DMS 273 (cell line): ENCODE results near the gene FAM193A.

Experiments used
- DNase-seq: peaks from one replicate; lab custom pipeline; 2025; ENCODE audit not compliant: unreplicated experiment; lab: John Stamatoyannopoulos, UW

The FAM193A gene

DNA sequence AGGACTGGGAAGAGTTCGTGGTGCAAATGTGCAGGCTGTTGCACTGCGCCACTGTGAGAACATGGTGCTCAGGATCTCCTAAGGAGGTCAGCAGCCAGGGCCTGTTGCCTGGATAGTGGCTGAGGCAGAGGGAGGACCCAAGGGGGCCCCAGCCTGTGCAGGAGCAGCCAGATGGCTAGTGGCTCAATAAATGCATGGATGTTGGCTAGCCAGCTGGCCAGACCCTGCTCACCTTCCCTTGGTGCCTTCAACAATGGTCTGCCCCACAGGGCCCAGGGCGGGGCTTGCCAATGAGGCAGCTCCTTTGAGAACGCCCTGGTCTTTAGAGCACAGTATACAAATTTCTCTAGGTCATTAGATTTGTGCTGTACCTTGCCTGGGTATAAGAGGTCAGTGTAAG lies 152.2 kb downstream of the FAM193A start:
- peak; percentile 60 for DNase-seq

DNA sequence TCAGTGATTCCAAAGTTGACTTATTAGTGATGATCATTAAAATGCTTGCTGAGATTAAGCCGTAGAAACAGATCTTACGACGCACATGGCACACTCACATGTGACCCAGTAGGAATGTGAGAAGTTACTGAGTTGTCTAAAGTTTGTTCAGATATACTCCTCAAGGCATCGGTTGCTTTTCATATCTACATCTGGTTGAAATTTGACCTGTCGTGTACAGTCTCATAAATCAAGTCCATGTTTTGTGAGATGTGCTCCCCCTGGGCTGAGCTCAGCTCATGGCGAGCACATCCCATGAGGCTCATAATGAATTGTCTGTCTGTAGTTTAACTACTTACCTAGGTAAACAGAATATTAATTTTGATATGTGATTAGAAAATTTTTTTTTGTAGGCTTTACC lies 152.7 kb downstream of the FAM193A start:
- DNase-seq = peak; percentile 33

DNA sequence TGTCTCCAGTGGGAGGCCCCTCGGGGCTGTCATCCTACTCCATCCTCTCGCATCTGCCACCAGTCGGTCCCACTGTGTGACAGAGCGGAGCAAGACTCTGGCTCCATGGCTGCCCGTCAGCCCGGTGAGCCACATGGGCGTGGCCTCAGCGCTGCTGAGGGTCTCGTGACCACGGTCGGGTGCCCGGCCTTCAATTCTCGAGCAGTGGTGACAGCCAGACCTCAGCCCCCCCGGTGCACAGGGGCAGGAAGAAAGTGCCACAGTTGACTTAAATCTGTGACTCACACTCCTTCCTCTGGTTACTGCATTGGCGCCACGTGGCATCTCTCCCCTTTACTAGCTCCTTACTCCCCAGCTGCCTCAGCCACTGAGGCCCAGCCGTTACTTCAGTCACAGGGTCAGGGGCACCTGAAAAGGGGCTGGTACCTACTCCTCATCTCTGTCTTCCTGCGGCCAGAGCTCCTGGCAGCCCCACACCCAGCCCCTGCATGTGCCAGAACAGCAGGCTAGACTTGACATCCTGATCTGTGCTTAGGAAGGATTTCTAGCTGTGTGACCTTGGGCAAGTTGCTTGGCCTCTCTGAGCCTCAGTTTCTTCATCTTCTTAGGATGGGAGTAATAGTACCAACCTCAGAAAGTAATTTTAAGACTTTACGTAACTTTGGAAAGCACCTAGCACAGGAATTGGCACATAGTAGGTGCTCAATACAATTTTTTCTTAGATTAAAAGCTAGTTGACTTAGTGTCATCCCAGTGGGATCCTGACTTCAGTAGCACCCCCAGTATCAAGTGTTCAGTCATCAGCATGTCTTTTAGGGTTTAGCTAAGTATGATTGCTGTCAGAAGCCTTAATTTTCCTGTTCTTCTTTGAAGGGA lies 153.6 kb downstream of the FAM193A start:
- no peak for DNase-seq

DNA sequence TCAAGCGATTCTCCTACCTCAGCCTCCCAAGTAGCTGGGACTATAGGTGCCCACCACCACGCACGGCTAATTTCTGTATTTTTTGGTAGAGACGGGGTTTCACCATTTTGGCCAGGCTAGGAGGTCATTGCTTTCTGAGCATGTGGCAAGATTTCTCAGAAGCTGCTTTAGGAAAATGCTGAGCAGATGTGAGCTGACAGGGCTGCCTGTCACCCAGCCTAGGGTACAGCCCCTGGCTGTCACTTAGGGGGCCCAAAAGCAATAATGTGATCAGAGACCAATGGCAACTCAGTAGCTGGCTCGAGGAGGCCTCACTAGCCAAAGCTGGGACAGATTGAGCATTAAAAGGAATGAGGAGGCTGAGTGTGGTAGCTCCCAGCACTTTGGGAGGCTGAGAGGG lies 154.9 kb downstream of the FAM193A start:
- DNase-seq = no peak

DNA sequence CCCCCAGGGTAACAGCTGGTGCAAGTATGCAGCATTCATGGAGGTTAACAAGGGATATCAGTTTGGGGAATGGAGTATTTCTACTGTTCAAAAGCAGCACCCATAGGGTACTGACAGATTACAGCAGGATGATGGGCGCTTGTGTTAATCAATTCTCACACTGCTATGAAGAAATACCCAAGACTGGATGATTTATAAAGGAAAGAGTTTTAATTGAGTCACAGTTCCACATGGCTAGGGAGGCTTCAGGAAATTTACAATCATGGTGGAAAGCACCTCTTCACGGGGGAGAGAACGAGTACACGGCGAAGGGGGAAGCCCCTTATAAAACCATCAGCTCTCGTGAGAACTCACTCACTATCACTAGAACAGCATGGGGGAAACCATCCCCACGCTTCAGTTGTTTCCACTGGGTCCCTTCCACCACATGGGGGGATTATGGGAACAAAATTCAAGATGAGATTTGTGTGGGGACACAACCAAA lies 155.5 kb downstream of the FAM193A start:
- DNase-seq = no peak

DNA sequence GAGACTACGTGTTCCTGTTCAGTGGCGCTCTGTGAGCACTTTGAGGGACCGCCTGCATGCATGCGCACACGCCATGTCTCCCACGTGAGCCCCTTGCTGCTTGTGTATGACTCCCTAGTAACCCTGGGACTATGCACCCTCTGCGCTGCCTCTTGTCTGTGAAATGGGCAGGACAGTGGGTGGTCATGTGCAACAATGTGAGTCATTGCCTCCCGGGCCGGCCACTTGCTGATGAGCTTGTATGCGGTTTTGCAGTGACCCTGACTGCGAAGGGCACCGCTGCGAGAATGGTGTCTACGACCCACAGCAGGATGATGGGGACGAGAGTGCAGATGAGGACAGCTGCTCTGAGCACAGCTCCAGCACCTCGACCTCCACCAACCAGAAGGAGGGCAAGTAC lies 158.2 kb downstream of the FAM193A start:
- no peak for DNase-seq

DNA sequence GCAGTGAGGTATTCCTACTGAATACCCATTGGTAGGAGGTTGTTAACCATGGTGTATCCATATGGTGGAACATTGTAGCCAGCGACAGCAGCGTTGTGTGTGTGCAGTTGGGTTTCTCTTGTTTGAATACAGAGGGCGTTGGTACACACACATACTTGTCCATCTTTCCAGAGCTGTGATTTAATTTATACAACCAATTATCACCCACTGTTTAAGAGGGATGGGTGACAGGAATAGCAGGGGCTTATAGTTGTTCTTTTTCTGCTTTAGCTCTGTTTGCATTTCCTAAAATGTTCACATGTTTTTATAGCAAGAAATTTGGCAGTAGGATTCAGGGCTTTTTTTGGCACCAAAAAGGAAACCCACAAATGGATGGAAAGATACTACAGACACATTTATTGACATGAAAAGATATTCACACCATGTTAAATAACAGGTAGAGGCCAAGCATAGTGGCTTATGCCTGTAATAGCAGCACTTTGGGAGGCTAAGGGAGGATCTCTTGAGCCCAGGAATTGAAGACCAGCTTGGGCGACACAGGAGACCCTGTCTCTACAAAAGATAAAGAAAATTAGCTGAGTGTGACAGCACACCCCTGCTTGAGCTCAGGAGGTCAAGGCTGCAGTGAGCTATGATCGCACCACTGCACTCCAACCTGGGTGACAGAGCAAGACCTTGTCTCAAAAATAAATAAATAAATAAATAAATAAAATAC lies 159.1 kb downstream of the FAM193A start:
- DNase-seq = no peak

DNA sequence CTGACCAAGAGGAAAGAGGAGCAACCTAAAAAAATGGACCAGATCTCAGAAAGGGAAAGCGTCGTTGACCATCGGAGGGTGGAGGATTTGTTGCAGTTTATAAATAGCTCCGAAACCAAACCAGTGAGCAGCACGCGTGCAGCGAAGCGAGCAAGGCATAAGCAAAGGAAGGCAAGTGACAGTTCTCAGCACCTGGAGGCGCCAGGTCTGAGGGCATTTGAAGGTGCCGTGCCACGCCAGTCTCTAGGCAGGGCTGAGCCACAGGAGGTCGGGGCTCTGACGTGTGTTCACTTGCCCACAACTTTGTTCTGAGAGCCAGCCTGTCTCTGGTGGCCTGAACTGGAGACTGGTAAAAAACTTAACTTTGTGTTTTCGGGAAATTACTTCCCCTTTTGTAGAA lies 160.0 kb downstream of the FAM193A start:
- DNase-seq = no peak

DNA sequence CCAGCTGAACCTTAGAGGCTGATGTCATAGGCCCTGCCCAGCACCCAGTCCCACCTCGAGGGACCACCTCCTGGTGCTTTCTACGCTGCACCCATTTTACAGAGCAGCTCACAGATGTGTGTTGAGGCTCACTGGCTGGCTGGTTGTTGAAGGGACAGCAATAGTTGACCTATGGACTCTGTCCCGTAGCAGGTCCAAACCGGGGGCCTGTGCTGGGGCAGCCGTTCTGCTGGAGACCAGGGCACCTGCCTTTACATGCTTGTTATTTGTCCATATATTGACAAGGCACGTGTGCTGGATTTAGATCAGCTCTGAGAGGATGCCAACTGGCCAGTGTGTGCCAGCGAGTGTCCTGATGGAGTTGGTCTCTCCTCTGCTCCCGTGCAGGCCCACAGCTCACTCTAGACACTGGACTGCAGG lies 161.6 kb downstream of the FAM193A start:
- DNase-seq = no peak

DNA sequence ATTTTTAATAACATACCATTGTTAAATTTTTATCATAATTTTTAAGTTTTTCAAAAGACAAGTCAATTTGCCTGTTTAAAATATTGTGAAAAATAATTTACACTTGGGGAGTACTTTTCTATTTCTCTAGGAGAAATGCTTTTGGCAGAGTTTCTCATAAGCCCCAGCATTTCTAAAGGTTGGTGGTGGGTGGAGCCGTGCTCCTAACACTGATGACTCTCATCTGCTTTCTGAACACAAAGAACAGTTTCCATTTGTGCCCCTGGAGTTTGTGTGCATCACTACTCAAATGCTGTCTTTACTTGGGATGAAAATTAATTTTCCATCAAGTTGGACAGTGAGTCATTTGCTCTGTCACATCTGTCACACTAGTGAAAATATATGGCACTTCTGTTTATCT lies 162.1 kb downstream of the FAM193A start:
- DNase-seq = no peak

DNA sequence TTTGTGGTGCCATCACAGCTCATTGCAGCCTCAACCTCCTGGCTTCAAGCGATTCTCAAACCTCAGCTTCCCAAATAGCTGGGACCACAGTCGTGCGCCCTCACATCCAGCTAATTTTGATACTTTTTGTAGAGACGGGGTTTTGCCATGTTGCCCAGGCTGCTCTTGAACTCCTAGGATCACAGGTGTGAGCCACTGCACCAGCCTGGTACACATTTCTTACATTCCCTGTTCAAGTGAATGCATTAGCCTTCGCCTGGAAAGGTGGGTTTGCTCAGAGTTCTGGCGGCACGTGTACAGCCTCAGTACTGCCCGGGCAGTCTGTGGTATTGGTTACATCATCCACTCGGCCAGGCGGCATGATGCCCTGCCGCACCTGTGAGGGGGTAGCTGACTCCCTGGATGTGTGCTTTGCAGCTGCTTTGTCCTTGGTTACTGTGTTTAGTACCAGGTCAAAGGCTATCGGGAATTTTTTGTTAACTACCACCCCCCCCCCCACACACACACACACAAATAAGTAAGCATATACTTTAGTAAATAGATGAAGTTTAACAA lies 162.6 kb downstream of the FAM193A start:
- DNase-seq = no peak

DNA sequence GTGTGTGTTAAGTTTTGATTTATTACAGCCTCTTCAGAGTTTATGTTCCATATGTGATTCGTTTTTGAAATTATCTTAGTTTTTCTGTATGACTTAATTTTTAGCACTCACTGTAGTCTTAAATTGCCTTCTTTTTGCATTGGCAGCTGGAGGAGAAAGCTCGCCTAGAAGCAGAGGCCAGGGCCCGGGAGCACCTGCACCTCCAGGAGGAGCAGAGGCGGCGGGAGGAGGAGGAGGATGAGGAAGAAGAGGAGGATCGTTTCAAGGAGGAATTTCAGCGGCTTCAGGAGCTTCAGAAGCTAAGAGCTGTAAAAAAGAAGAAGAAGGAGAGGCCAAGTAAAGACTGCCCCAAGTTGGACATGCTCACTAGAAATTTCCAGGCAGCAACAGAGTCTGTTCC lies 163.1 kb downstream of the FAM193A start:
- no peak for DNase-seq

DNA sequence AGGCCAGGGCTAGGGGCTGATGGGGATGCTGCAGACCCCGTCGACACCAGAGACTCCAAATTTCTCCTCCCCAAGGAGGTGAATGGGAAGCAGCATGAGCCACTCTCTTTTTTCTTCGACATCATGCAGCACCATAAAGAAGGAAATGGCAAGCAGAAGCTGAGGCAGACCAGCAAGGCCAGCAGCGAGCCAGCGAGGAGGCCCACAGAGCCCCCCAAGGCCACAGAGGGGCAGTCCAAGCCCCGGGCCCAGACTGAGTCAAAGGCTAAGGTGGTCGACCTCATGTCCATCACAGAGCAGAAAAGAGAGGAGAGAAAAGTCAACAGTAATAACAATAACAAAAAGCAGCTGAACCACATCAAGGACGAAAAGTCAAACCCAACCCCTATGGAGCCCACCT lies 163.6 kb downstream of the FAM193A start:
- DNase-seq = no peak

DNA sequence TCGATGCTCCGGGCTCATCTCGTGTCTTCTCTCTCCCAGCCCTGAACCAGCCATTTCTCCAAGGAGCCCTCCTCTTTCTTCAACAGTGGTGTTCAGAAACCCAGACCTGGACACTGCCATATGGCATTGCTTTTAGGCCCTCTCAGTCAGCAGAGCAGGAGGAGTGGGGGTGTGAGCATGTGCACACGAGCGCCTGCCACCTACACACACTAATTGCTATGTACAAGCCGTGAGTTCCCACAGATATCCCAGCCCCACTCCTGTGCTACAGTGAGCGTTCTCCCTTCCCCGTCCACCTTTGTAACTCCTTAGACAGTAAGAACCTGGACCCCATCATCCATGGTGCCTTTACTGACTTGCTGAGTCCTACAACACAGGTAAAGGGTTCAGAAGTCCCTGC lies 165.9 kb downstream of the FAM193A start:
- DNase-seq = peak; percentile 12

DNA sequence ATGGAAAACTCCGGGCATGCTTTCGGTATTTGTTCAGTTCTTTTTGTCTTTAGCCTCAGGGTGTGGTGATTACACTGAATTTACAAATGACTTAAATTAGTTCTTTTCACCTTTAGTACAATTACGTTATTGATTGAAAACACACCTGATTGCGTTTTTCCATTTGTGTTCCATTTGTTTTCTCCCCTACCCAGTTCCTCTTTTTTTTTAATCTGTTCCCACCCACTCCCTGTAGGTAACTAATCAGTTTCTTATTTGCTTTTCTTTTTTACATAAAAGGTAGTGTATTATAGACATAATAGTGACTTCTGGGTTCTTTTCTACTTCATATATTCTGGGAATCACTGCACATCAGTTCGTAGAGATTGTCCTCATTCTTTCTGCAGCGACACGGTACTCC lies 166.3 kb downstream of the FAM193A start:
- no peak for DNase-seq

DNA sequence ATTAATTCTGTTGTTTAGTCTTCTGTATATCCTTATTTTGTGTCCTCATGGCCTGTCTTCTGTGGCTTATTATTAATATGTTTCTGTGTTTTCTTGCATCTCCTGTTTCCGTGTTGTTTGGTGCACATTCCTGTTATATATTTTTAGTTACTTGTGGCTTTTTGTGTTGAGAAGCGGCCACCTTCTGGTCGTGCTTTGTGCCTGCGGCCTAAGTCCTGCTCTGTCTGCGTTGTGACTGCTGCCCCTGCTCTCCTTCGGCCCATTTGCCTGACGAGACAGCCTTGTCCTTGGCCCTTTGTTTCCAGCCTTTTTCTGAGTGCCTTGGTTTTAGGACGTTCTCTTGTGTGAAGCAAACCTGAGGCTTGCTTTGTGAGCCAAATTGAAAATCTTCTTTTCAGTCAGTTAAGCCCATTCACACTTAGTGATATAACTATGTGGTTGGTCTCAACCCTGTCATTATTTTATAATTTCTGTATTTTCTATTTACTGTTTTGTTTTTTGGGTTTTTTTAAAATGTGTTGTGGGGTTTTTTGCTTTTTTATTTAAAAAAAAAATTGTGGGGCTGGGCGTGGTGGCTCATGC lies 175.9 kb downstream of the FAM193A start:
- no peak for DNase-seq

DNA sequence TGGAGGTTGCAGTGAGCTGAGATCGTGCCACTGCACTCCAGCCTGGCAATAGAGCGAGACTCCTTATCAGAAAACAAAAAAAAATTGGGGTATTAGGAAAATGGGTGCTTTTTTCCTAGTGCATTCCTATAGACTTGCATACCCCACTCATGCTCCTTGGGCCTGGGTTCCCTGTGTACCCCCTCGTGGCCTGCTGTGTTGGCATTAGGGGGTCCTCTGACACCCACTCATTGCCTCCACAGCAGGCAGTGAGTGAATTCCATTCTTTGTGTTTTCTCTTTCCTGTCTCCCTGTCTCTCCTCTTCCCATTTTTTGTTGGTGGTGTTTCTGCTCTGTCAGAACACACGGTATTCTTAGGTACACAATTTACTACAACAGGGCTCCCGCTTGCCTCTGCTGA lies 176.9 kb downstream of the FAM193A start:
- no peak for DNase-seq

DNA sequence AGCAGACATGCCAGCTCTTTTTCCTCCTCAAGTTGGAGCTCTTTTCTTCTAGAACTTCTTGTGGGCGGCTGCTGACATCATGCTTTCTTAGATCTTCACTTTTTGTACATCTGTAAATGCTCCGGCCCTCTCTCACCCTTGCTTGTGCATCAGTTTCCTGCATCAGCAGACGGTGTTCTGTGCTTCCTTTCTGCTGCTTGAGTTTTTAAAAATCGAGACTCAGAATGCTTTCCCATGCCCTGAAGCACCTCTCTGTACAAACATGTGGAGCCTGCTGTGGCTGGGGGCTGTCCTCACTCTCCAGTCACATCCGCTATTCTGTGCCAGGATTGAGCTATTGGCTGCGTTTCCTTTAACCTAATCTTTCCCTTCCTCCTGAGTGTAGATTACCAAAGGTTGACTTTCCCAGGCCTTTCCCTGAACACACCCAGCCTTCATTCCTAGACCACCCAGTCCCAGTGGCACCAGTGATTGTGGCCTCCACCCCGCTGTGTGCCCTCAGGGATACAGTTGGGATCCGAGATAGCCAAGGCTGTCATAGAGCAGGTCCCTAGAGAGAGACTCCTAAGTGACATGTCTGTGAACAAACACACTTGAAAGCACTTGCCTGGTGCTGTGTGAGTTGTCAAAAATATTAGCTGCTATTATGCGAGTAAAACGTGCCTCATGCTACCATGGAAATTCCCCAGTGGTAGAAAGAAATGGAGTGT lies 177.8 kb downstream of the FAM193A start:
- DNase-seq = no peak

DNA sequence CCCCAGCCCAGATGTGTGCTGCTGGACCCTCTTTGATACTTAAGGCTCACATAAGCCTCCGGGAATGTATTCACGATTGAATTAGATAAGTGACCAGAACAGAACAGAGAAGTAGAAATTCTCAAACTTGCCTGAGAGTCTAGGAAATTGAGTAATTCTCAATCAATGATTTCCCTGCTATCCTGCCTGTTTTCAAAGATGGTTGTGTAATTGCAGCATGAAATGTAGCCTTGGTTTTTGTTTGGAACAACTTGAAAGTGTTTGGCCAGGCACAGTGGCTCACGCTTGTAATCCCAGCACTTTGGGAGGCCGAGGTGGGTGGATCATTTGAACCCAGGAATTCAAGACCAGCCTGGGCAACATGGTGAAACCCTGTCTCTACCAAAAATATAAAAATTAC lies 178.5 kb downstream of the FAM193A start:
- DNase-seq = no peak

DNA sequence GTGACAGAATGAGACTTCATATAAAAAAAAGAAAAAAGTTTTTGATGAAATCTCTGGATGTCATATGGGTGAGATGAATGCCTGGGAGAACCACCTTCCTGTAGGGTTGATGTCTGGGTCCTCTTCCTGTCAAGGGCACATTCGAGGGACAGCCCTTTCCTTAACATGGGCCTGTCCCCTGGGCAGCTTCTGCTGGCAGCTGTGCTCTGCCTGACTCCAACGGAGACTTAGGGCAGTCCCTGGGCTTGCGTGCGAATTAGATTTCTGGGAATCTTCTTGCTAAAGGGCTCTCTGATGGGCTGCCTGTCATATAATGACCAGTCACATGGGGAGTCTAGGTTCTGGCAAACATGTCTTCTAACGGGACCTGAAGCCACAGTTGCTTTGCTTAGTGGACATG lies 179.0 kb downstream of the FAM193A start:
- DNase-seq = no peak

DNA sequence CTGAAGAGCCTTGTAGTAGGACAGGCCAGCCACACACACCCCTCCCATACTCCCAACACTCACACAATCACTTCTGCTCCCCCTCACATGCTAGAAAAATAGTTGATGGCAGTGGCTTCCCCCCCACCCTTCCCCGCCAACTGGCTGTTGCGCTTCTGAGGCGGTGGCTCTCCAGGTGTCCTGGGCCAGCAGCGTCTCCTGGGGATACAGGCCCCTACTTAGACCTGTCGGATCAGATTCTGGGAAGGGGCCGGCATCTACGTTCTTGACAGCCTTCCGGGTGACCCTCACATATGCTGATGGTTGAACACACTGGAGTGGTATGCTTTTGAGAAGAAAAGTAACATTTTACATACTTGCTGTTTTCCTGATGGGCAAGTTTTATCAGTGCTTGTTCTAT lies 179.8 kb downstream of the FAM193A start:
- no peak for DNase-seq
